GM11168 (cell line): ENCODE measurements around the gene WNT2.
"Not testable (repeated sequence)": the region's sequence is repeated elsewhere in the genome, so short reads cannot be mapped to it uniquely, and the experiment has no call there.

Source experiments
- in situ Hi-C: fragments of 300-500 bp; cut with MboI; formaldehyde crosslinking; loops from one replicate; pipeline ENCODE4 v1.12.0; 2022; ENCODE audit warnings: low sequenced_read_pairs; ENCODE audit not compliant: unreplicated experiment

Gene WNT2

GRCh38 chr7:117271566-117271965, 51.3 kb downstream of the WNT2 start:
- in situ Hi-C loops: no loop called here

- in situ Hi-C loops: no loop called here
Measured at GRCh38 chr7:117270371-117270770, 52.5 kb downstream of the WNT2 start.

GRCh38 chr7:117269886-117270285, 53.0 kb downstream of the WNT2 start:
- in situ Hi-C loops: no loop called here

GRCh38 chr7:117269417-117269816, 53.4 kb downstream of the WNT2 start:
- in situ Hi-C loops: no loop called here

- in situ Hi-C loops: no loop called here
Measured at GRCh38 chr7:117264716-117265115, 58.1 kb downstream of the WNT2 start.

GRCh38 chr7:117262546-117262945, 60.3 kb downstream of the WNT2 start:
- in situ Hi-C loops: no loop called here

GRCh38 chr7:117259615-117260014, 63.2 kb downstream of the WNT2 start:
- in situ Hi-C loops: no loop called here

- in situ Hi-C loops: no loop called here
Measured at GRCh38 chr7:117251687-117252086, 71.2 kb downstream of the WNT2 start.

GRCh38 chr7:117250801-117251200, 72.1 kb downstream of the WNT2 start:
- in situ Hi-C loops: no loop called here

- in situ Hi-C loops: no loop called here
Measured at GRCh38 chr7:117250245-117250644, 72.6 kb downstream of the WNT2 start.

GRCh38 chr7:117249696-117250095, 73.2 kb downstream of the WNT2 start:
- in situ Hi-C loops: no loop called here

GRCh38 chr7:117248829-117249228, 74.0 kb downstream of the WNT2 start:
- in situ Hi-C loops: no loop called here

GRCh38 chr7:117247809-117248208, 75.0 kb downstream of the WNT2 start:
- in situ Hi-C loops: no loop called here

GRCh38 chr7:117245703-117246102, 77.2 kb downstream of the WNT2 start:
- in situ Hi-C loops: not testable (repeated sequence)

GRCh38 chr7:117243390-117243789, 79.5 kb downstream of the WNT2 start:
- in situ Hi-C loops: no loop called here

GRCh38 chr7:117241088-117241487, 81.8 kb downstream of the WNT2 start:
- in situ Hi-C loops: no loop called here

GRCh38 chr7:117238937-117239336, 83.9 kb downstream of the WNT2 start:
- in situ Hi-C loops: no loop called here

- in situ Hi-C loops: no loop called here
Measured at GRCh38 chr7:117238472-117238871, 84.4 kb downstream of the WNT2 start.

- in situ Hi-C loops: no loop called here
Measured at GRCh38 chr7:117237646-117238045, 85.2 kb downstream of the WNT2 start.

- in situ Hi-C loops: no loop called here
Measured at GRCh38 chr7:117231047-117231359, 91.9 kb downstream of the WNT2 start.

- in situ Hi-C loops: no loop called here
Measured at GRCh38 chr7:117230276-117231046, 92.4 kb downstream of the WNT2 start.

- in situ Hi-C loops: no loop called here
Measured at GRCh38 chr7:117229350-117229749, 93.5 kb downstream of the WNT2 start.

GRCh38 chr7:117227091-117227490, 95.8 kb downstream of the WNT2 start:
- in situ Hi-C loops: no loop called here
